Hematopoietic multipotent progenitor cell treated with erythropoietin and hydrocortisone succinate and interleukin-3 and kit ligand, for 4 days (in vitro differentiated cells): Measurements from ENCODE around the gene IARS1.
A peak's percentile ranks its signal among the peaks of the same experiment; 100 is the strongest.

Experiments used
- DNase-seq: peaks from one replicate; pipeline ENCODE4 v3.0.0-alpha.2; 2015

The IARS1 gene

DNA sequence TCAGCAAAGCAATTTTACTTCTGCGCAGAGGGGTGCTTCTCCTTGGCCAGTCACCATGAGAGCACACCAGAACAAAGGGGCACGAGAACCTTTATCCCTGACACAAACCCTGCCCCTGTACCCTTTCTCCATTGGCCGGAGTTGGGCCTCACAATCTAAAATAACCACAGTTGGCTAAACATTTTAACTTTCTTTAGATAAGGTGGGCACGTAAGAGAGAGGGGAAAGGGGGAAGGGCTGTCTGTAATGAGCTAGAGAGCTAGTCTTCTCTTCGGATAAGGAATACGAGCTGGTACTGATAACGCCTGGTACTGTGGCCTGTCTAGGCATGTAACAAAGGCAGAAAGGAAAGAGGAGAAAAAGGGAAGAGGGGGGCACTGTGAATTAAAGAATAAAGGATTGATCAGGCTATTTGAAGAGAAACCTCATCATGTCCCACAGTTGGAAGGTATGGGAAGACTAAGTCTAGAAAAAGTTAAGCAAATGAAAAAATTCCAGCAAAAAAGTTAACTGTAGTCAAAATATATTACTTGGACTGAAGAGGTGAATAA lies 1.8 kb upstream of the IARS1 start:
- peak; percentile 97 for DNase-seq

DNA sequence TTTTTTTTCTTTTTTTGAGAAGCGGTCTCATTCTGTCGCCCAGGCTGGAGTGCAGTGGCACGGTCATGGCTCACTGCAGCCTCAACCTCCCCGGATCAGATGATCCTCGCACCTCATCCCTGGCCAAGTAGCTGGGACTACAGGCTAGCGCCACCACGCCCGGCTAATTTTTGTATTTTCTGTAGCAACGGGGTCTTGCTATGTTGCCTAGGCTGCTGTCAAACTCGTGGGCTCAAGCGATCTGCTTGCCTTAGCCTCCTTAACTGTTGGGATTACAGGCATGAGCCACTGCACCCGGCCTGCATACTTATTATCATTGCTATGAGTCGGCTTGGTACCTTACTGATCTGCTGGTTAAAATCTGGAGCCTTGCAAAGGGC lies 790 bp upstream of the IARS1 start:
- DNase-seq, result peak; percentile 61

DNA sequence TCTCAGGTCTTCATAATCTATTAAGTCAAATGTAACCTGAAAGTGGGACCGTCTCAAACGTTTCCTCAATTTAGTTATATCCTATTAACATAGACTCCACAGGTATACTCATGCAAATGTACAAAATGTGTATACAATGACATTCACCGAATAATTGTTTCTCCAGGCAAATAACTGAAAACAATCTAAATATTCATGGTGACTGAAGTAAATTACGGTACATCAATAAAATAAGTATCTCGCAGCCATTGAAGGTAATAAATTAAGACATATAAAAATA lies 482 bp downstream of the IARS1 start:
- no peak for DNase-seq

DNA sequence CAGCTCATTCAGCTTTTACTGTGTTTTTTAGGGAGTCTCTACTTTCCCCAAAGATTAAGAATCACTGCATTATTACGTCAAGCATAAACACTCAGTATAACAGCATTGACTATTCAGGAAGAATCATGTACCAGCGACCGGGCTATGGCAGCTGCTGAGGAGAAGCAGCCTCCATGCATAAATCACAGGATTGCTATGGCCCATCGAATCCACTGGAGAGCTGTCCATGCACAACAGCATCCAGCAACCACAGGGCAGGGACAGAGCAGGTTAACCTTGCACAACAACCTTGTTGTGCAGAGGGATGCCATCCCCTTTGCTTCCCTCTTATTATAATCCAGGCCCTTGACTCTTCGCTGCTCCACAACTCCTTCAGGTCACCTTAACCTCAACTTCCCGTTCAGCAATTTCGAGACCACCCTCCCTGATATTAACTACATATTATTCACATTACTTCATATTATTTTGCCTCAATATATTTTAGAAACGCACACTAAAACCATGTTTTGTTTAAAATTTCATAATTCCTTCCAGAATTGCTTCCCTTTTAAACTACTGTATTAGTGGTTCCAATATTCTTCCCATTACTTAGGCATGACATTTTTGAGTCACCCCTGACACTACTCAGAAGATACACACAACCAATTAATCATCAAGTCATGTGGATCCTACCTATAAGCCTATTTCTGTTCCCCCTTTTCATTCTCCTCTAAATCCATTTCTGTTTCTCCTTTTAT lies 991 bp downstream of the IARS1 start:
- DNase-seq, result peak; percentile 14

DNA sequence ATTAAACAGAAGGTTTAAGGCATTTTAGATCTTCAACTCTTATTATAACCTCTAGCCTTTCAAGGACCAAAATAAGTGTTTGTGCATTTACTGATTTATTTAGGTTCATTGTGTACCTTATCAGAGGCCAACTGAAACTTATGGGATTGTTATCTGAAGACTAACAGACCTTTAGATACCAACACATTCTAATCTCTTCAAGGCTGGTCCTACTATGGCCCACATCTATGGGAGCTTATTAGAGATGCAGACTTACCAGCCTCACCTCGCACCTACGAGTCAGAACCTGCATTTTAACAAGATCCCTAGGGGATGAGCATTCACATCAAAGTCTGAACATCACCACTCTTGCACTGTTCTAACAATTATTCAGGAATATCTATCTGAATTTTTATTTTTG lies 1.9 kb downstream of the IARS1 start:
- no peak for DNase-seq

DNA sequence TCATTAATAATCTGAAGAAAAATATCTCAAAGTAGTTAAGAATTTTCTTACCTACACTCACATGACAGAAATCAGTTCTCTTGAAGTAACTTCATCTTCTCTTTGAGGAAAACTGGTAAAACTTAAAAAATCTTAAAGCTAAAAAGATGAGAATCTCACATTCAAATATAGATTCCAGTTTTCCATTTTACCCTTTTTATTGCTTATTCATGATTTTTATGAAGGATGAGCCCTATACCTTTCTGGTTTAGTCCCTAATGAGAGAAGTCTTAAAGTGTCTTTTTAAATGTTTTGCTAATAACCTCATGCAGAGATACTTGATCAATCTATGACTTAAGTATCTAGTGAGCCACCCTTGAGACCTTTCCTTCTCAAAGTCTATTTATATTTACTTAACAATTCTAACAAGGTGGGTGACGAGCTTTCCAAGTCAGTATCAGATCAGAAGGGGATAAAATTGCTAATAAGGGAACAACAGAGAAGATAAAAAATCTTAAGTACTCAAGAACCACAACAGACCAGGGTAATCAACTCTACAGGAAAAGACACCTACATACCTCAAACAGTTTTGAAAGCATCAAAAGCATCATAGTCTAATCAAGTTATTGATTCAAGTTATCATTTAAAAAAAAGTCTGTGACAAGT lies 2.6 kb downstream of the IARS1 start:
- no peak for DNase-seq

DNA sequence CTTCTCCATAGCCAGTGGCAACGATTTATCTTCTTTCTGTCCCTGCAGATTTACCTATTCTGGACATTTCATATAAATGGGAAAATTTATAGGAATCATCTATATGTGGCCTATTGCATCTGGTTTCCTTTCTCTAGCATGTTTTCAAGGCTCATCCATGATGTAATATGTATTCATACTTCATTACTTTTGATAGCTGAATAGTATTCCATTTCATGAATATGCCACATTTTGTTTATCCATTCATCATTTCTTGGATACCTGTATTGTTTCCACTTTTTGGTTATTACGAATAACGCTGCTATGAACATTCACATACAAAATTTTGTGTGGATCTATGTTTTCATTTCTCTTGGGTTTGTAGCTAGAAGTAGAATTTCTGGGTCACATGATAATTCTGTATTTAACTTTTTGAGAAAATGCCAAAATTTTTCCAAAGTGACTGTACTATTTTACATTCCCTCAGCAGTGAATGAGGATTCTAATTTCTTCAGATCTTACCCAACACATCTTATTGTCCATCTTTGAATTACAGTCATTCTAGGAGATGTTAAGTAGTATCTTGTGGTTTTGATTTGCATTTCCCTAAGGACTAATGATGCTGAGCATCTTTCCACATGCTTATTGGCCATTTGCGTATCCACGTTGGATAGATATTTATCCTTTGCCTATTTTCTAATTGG lies 3.6 kb downstream of the IARS1 start:
- DNase-seq, result no peak

DNA sequence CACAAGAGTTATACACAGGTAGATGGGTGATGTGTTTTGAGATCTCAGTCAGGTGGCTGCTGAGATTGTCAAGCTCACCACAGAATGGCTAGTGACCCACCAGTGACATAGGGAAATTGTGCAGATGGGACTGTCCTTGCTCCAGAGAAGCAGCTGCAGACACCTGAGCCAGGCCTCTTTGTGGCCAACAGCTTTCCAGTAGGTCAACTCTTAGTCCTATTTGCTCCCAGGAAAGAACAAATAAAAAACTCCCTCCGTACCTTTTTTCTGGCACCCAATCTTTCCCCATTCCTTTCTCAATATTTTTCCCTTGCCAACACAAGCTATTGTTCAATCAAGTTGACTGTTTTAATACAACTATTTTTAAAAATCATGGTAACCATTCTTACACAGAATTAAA lies 14.2 kb downstream of the IARS1 start:
- DNase-seq, result no peak

DNA sequence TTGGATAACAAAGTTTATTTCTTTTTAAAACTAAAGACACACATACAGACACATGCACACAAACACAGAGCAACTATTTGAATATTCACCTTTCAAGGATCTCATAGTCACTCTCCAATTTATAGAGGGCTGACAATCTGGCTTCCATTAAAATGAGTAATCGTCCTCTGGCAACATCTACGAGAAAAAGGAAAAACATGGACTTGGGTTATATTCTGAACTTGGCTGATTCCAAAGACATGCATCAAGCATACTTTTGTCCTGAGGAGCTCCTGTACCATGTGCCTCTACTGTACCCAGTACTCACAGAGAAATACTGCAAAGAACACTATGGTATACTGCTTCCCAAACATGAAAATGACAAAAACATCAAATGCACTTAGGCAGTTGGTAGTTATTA lies 15.4 kb downstream of the IARS1 start:
- no peak for DNase-seq

DNA sequence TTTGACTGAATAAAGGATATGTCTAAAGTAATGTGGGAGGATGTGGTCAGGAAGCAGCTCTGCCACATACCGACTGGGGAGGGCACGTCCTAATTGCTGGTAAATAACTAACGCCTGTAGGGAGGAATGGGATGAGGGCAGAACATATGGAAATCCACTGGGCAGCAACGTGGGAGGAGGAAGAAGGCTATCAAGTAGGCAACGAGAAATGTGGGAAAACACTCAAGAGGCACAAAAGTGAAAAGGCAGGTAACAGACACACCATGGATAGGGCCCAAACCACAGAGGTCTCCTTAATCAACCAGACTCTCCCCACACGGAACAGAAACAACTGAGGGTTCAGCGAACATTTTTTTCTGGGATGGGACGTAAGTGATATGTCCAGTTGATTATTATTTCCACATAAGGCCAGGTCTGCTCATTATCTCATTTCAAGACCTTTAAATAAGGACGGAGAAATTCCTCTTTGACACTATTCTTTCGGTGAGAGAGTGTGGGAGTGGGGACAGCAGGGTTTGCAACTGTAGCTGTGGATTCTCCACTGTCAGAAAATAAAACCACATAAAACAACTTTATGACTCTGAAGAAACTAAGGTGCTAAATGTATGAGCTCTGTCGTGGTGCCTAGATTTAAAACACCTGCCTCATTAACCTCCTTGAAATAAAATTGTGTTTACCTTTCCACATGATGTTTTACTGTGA lies 17.0 kb downstream of the IARS1 start:
- DNase-seq, result peak; percentile 16

DNA sequence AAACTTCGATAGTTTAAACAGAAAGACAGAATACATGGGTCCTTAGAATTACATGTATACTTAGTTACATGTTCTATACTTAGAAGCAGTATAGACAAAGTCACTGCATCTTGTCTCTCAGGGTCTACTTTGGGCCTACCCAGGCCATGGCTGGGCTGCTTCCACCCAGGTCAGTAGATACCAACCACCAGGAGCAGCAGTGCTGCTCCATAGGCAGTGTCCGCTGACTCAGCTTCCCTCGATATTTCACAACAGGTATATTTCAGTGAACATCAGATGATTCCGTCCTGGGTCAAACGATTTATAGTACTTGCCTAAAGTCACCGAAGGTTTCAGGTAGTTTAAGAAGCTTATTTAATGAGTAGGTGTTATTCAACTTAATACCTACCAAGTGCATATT lies 18.0 kb downstream of the IARS1 start:
- DNase-seq, result no peak

DNA sequence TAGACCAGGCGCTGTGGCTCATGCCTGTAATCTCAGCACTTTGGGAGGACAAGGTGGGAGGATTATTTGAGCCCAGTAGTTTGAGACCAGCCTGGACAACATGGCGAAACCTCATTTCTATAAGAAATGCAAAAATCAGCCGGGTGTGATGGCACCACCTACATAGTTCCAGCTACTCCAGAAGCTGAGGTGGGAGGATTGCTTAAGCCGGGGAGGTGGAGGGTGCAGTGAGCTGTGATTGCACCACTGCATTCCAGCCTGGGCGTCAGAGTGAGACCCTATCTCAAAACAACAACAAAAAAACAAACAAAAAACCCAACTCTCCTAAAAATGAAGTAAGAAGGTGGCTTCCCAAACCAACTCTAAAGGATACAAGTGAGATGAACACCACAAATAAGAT lies 23.0 kb downstream of the IARS1 start:
- no peak for DNase-seq

DNA sequence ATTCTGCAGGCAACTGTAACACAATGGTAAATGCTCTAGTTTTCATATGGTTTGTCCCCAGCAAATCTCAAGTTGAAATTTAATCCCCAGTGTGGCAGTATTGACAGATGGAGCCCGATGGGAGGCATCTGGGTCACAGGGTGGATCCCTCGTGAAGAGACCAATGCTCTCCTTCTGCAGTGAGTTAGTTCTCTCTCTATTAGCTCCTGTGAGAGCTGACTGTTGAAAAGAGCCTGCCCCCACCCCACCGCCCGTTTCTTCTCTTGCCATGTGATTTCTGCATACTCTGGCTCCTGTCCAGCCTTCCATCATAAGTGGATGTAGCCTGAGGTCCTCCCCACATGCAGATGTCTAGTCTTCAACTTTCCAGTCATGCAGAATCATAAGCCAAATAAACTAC lies 27.0 kb downstream of the IARS1 start:
- DNase-seq, result no peak

DNA sequence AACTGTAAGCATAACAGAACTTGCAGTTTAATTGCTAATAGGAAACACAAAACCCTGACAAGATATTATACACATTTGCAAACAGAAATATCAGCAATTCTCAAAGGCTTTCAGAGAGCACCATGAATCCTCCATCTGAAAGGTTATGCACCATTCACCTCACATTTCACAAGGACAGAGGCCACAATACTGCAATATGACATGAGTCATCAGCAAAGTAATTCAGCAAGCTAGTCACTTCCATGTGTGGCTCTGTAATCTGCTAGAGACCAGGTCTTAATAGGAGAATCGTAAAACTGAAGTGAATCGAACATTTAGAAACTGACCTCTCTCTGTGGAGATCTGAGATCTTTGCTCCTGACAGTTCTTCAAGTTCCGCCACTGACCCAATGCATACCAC lies 28.3 kb downstream of the IARS1 start:
- no peak for DNase-seq

DNA sequence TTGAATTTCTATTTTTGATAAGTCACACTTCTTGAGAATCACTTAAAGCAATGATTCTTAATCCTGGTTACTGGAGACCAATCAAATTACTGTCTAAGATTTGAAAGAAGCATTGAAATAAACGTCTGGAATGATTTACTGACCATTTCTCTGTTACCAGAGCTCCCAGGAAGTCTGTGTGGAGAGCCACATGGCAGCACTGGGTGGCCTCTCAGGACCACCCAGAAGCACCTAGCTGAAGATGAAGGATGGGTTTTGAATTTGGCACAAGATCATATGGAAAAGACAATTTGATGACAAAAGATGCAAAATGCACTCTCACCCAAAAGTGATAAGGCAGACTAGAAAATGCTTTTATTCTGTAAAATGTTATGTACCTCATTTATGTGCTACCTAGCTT lies 30.4 kb downstream of the IARS1 start:
- DNase-seq, result no peak

DNA sequence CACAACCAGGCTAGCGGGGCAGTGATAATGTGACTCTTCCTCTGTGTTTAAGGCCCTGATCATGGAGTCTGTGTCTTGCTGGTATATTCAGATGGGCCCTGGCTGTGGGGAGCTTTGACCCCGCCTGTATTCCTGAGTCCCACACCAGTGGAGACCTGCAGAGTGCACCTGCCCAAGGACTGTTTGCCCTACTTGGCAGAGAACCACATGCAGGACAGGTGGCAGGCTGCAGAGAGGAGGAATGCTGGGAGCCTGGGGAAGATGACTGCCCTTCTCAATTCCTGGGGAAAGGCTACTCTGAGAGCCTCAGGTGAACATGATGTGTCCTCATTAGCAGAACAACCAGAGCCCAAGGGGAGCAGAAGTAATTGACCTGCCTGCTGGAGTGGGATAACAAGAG lies 36.2 kb downstream of the IARS1 start:
- DNase-seq, result no peak

DNA sequence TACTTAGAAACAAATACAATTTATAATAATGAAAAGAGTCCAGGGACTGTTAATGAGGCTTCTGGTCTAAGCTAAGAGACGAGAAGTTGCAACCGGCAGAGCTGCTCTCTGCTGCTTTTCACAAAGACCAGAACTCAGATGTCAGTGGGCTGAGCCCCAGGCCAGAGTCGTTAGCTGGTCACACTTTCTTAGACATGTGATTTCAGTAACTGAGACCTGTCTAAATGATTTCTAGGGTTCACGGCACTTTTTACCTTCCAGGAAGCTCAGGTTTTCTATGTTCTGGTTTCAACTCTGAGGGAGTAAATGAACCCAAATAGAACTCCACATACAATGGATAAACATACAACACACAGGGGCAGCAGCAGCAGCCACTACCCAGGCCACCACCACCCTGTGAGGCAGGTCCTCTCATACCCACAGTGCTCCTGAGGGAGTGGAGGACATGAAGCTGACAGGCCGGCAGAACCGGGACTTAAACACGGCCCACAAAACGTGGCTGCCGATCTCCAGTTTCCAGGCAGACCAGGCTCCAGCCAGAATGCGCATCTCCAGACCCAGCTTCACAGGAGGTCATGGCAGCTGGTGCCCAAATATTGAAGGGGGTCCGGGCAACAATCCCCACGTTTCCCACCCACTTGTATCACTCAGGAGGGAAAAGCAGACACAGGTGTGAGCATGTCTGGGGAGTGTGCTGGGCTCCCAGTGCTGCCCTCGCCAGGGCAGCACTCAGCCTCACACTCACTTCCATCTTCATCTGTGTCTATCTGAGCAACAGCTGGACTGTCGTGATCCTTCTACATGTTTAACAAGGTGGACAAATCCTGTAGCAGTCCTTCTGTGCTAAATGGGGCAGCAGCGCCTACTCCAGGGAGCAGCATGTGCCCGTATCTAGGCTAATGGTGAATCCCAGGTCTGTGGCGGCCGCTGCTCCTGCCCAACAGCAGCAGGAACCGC lies 38.8 kb downstream of the IARS1 start:
- DNase-seq, result no peak

DNA sequence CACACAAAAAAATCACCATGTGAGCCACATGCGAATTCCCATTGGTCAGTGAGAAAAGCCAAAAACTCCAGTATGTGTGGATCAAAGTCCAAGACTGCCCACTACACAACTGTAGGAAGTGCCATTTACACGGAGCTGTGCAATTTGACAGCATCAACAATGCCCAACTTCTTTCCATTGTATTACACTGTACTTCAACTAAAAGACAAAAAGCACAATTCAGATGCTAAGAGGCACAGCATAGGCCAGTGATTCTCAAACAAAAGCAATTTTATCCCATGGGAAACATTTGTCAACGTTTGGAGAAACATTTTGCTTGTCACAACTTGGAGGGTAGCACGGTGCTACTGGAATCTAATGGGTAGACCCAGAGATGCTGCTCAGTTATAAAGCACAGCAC lies 39.8 kb downstream of the IARS1 start:
- no peak for DNase-seq

DNA sequence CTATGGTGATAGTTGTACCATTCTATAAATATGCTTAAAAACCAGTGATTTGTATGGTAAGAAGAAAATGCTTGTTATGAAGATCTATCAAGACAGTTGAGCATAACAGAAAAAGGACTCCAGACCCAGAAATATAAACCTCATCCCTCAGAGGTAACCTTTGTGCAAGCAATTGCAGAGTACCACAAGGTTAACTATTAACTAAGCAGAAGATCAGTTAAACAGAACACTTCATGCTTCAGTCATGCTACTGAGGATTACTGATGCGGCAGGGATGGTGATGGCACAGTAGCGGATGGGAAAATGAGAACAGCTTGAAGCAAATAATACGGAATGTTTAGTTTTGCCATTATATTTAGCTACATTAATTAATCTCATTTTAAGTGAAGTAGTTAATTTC lies 45.5 kb downstream of the IARS1 start:
- no peak for DNase-seq

DNA sequence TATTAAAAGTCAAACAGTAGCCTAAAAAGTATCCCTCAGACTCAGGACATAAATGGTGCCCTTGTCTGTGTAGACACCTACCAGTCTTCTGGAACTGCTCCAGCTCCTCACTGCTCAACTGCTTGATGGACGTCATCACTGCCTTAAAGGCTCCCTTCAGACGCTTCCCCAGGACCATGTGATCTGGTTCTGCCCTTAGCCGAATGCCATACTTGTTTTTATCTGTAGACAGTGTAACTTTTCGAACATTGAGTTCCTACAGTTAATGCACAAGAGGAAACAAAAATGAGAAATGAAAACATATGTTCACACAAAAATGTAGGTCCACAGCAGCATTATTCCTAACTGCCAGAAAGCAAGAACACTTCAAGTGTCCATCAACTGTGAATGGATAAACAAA lies 46.2 kb downstream of the IARS1 start:
- DNase-seq, result no peak

DNA sequence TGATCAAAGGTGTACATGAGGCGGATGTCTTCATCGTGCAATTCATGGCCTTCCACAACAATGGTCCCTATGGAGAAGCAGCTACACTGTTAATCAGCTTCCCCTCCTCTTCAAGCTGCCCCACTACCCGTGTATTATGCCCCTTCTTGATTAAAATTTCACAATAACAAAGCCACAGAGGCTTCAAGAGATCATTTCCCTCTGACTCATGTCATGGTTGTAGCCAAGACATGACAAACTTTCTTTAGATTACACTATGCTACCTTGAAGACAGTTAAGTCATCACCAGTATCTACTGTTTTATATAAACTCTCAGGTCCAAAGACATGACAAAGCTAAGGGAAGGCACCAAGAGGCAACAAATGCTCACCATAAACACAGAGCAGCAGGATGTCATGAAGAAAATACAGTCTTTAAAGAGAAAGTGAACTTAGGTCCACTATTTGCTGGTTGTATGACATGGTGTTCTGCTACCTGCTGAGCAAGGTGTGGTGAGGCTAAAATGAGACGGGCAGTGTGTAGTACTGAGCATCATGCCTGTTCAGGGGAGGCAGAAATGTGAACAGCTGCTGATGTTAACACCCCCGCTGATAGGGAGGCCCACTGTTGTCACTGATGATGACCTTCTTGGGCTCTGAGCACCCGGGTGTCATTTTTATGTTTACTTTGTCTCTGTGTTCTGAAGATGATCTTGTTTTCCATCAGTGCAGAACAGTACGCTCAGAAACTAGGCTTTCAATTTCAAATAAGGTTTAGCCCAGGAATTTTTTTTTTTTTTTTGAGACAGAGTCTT lies 48.3 kb downstream of the IARS1 start:
- DNase-seq, result peak; percentile 19
